GM19043 (cell line): ENCODE measurements around the gene CNTN2.
A peak's percentile ranks its signal among the peaks of the same experiment; 100 is the strongest.

Experiments used
- ATAC-seq: cut with Tn5 transposase; IDR thresholded peaks from one replicate; pipeline ENCODE4 v1.9.1; 2021; ENCODE audit warnings: low read depth; ENCODE audit not compliant: unreplicated experiment

CNTN2 gene

DNA sequence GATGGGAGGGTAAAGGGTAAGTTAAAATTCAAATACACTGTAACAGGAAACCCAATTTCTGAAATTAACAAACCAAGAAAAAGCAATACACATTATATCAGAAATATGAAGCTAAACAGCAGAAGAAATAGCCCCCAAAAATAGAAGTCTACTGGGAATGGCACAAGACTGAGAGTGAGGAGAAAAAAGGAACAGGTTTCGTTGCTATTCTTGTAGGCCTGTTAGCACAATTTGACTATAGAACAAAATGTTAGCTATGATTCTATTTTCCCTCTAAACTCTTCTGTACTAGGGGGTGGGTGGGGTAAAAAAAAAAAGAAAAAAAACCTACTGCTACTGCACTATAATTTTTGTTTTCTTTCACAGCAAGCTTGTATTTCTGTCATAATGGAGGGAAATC, 66.3 kb downstream of the CNTN2 start:
- no peak for ATAC-seq

DNA sequence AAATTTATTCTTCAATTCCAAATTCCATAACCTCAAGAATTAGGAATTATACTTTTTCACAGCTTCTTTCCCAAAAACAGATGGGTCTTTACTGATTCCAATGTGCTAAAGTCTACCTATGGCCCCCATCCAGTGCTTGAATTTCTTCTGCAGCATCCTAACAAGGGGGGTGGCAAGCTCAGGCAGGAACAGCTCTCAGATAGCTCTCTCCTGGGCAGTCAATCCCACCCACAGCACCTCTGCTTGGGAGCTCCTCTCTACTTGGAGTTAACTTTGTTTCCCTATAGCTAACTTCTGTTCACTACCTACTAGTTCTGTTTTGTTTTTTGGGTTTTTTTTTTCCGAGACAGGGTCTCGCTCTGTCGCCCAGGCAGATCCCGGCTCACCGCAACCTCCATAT, 66.7 kb downstream of the CNTN2 start:
- ATAC-seq, result no peak

DNA sequence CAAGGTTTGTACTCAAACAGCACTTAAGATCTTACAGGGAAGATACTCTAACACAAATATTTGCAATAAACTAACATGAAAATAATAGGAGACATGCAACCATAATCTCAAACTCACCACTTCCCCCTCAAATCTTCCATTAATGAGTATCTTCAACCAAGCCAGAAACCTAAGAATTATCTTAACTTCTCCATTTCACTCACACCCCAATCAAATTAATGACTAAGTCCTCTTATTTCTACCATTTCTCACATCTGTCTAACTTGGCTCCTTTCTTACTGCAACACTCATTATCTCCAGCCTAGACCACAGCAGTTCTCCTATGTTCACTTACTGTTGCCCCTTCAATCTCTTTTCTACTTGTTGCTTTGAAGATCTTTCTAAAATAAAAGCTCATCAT, 68.3 kb downstream of the CNTN2 start:
- no peak for ATAC-seq

DNA sequence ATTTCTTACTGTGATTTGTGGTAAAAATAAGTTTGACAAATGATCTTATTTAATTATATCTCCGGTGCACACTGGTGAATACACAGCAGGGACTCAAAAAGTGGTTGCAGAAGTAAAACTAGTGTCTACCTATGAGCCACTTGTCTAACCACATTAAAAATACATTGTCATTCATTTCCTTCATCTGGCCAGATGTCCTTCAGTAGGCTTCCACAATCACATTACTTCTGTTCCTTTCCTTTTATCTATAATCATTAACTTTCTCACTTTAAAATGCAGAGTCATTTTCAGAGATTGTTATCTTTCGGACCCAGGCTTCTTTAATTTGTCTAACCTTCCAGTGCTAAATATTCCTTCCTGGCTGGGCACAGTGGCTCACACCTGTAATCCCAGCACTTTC, 75.7 kb downstream of the CNTN2 start:
- no peak for ATAC-seq

DNA sequence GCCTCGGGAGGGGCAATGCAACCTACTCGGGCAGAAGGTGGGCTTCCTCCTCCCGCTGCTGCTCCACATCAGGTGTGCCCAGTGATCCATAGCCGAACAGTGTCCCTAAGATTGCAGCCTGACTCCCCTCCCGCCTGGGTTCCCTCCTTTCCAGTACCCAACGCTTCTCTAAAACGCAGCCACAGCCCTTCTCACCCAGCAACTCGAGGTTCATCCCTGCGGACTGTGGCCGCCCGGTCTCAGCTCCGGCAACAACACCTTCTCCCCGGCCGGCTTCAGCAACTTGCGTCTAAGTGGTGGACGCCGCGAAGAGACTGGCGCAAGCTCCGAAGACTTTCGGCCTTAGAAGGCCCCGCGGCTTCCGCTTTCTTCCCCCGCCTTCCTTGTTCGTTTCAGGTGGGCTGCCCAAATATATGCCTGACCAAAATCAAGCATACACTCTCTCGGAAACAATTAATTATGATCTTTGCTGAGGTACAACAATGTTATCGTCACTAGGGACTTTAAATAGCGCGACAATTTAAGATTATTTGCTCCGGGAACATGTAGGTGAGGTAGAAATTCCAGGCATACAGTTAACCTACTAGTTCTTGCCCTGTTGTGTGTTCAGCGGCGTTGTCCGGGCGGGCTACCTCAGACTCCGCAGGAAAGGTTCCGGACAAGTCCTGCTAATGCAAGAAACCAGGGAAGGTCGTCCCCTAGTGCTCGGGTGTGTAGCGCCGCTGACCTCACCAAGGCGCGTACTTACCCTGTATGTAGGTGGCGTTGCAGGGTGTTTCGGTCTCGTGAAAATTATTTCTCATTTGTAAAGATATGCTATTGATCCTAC, 78.9 kb downstream of the CNTN2 start, which contains the start of gene RBBP5:
RBBP5 (minus strand) TSS at position 319 of the 829 bp plus-strand sequence; CDS start at position 214, 105 bp downstream.
- ATAC-seq, result peak; percentile 94

DNA sequence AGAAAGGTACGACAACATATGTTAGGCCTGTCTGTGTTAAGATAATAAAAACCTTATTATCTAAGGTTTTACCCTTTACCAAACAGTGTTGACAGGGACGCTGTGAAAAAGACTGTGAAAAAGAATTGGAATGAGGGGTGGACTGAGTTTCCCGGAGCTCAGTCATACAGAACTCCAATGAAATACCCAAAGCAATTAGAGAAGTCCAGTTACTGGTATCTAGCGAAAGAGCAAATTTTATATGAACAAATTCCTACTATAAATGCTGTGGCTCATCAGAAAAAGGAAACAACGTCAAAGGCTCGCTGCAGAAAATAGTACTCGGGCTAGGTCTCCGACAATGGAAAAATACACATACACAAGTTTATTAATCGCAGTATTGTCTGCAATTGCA, 79.5 kb downstream of the CNTN2 start:
- peak; percentile 14 for ATAC-seq

DNA sequence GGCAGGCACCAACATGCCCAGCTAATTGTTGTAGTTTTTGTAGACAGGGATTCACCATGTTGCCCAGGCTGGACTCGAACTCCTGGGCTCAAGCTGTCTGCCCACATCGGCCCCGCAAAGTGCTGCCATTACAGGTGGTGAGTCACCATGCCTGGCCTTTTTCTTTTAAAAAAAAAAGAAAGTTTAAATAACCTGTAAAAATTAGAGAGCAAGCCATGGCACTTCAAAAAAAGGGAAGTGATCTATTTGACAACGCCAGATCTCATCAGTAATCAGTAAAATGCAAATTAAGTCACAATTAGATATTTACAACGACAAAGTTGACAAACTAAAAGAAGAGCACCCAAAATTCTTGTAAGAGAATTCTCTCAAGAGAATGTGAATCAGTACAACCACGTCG, 81.7 kb downstream of the CNTN2 start:
- ATAC-seq, result no peak

DNA sequence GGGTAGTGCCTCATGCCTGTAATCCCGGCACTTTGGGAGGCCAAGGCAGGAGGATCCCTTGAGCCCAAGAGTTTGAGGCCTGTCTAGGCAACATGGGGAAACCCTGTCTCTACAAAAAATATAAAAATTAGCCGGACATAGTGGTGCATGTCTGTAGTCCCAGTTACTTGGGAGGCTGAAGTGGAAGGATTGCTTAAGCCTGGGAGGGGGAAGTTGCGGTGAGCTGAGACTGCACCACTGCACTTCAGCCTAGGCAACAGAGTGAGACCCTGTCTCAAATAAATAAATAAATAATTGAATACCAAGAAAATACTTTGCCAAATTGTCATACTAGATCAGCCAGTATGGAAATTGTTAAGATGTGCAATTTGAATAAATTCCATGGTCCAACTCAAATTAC, 84.6 kb downstream of the CNTN2 start:
- ATAC-seq, result no peak
